Right lobe of liver (tissue), 4 donors: ENCODE results near the gene FLT1.

Experiments
- POLR2A ChIP-seq: fragments of 450-650 bp; IDR thresholded peaks from one replicate; pipeline ENCODE4 v1.6.1; 2017; ENCODE audit warnings: antibody characterized with exemption, mild to moderate bottlenecking
- TF ChIP-seq, protein P1 (sequence below), 4 donors: fragments of 200-600 bp in 3 of 4; fragments of 450-650 bp in 1 of 4; IDR thresholded peaks; one replicate each; pipeline versions ENCODE4 v1.5.1 to v1.8.0; 2016 to 2022; ENCODE audit warnings: antibody characterized with exemption in 4 of 4, mild to moderate bottlenecking in 2 of 4
- donor health status: DM: no; HTN: no; CAD: no.
- donor health status: DM: no; HTN: no; CAD: no.
- donor health status: DM: no; HTN: yes; CAD: no.

DNA sequence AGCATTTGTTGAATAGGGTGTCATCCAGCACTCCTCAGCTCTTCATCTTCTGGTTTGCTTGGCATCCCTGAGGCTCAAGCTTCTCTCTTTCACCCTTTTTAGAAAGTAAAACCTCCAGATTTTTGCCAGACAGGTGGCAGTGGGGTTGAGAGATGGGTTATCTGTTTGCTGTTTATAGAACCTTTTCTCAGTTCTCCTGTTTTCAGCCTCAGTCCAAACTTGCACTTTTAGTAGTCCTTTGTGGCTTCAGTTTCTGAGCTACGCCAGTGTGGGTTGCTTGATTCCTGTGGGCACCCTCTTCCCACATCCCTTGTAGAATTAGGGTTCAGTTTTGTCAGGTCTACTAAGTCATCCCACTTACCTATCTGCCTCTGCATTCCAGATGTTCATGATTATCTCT, 208.7 kb downstream of the FLT1 start:
- TF ChIP-seq, protein P1, sequence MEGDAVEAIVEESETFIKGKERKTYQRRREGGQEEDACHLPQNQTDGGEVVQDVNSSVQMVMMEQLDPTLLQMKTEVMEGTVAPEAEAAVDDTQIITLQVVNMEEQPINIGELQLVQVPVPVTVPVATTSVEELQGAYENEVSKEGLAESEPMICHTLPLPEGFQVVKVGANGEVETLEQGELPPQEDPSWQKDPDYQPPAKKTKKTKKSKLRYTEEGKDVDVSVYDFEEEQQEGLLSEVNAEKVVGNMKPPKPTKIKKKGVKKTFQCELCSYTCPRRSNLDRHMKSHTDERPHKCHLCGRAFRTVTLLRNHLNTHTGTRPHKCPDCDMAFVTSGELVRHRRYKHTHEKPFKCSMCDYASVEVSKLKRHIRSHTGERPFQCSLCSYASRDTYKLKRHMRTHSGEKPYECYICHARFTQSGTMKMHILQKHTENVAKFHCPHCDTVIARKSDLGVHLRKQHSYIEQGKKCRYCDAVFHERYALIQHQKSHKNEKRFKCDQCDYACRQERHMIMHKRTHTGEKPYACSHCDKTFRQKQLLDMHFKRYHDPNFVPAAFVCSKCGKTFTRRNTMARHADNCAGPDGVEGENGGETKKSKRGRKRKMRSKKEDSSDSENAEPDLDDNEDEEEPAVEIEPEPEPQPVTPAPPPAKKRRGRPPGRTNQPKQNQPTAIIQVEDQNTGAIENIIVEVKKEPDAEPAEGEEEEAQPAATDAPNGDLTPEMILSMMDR (IDR thresholded peaks at IDR 0.05) = no peak
- TF ChIP-seq POLR2A = no peak
